CD4-positive, alpha-beta T cell treated with Interleukin-17A for 1 hour (primary cell): Measurements from ENCODE around the gene PPIG.
"Not testable (repeated sequence)": the region's sequence is repeated elsewhere in the genome, so short reads cannot be mapped to it uniquely, and the experiment has no call there.

ENCODE experiments used
- DNase-seq: peaks from one replicate; pipeline ENCODE4 v3.0.0-alpha.2; 2020

Gene PPIG

DNA sequence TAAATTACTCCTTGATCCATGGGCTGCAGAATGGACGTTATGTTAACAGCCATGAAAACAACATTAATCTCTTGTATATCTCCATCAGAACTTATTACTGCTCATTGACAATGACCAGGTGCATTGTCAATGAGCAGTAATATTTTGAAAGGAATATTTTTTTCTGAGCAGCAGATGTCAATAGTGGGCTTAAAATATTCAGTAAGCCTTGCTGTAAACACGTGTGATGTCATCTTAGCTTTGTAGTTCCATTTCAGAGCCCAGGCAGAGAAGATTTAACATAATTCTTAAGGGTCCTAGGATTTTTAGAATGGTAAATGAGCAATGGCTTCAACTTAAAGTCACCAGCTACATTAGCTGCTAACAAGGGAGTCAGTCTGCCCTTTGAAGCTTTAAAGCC, 83.4 kb downstream of the PPIG start:
- DNase-seq: no peak

DNA sequence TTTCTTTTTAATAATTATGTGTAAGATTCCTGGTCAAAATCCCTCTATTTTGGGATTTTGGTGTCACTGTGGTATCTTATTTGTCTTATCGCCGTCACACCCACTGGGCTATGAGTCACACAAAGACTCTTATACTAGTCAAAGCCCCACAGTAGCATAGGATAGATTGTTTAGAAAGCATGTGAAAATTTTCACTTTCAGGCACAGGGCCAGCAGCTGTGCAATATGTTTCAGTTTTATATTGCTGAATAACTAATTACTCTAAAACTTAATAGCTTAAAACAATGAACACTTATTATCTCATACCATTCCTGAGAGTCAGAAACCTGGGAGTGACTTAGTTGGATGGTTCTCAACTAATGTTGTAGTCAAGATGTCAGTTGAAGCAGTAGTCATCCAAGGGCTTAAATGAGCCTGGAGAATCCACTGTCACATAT, 86.1 kb downstream of the PPIG start:
- no peak for DNase-seq

DNA sequence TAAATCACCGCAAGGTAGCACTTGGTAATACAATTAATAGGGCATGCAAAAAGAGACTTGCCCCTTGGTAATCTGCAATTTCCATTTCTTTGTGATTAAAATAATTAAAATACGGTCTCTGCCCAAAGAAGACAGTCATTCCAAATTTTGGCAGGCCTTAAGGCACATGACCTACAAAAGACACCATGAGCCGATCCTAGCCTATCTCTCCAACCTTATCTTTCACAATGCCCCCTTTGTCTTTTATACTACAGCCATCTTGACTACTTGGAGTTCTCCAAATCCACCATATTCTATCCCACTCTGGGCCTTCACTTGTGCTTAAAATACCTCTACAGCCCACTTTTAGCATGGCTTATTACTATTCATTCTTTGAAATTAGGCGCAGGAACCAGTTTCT, 86.8 kb downstream of the PPIG start:
- DNase-seq: no peak

DNA sequence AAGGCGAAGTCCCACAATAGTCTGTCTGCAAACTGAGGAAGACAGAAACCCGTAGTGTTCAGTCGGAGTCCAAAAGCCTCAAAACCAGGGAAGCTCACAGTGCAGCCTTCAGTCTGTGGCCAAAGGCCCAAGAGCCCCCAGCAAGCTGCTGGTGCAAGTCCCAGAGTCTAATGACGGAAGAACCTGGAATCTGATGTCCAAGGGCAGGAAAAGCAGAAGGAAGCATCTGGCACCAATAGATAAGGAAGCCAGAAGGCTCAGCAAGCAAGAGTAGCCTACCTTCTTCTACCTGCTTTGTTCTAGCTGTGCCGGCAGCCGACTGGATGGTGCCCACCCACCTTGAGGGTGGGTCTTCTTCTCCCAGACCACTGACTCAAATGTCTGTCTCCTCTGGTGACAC, 88.3 kb downstream of the PPIG start:
- DNase-seq: no peak

DNA sequence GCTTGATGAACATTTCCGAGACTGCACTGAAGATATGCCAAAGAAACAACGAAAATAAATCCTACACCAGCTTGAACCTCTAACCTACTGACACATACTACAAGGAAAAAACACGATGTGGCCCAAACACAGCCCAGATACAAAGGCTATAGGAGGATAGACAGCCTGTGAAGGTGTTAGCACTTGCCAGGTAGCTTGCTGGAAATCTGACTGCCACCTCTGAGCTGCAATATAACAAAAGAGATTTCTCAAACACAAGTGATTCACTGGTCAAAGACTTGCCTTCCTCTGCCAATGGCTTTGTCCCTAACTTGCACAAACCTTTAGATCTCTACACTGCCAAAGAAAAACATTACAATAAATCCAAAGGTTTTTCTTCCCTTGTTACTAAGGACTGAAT, 89.0 kb downstream of the PPIG start:
- DNase-seq: no peak

DNA sequence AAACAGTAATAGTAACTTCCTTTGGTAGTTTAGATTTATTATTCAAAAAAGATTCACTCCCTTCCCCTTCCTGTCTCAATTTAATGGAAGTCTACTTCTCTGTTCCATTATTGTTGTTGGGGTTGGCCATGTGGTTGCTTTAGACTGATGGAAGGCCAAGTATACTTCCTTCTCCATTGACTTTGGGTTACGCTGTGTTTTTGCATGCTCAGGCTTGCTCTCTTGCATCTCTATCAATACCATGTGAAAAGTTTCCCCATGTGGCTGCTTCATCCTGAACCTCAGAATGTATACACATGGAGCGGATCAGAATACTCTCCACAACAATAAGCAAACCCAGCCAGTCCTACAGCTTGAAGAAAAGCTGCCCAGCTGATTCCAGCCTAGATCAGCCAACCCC, 89.8 kb downstream of the PPIG start:
- DNase-seq: no peak

DNA sequence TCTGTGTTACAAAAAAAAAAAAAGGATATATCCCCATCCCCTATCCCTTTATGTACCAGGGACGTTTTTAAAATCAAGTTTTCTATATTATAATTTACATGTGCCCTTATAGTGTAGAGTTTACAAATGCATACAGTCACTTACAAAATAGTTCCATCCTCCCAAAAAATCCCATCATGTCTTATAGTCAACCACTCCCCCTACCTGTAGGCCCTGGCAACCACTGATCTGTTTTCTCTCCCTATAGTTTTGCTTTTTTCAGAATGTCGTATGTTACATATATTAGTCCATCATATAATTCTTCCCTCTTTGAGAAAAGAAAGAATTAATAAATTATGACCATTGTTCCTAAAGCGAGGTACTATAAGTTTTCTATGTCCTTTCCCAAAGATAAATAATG, 92.2 kb downstream of the PPIG start:
- DNase-seq: no peak

DNA sequence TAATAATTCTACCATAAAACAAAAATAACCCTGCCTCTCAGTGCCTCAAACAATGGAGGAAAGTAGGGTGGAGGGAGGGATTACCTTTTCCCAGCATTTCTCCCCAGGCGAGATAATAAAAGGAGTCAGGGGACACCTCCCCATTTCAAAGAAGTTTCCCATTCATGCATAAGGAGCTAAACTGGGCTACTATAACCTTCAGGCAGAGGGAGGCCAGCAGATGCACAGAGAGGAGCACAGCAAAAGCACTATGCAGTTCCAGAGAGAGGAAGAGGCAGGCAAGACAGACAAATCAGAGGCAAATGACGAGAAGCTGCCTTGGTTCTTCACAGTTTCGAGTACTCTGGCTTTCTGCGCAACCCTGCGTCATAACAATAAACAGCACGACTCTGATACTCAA, 92.7 kb downstream of the PPIG start:
- no peak for DNase-seq

DNA sequence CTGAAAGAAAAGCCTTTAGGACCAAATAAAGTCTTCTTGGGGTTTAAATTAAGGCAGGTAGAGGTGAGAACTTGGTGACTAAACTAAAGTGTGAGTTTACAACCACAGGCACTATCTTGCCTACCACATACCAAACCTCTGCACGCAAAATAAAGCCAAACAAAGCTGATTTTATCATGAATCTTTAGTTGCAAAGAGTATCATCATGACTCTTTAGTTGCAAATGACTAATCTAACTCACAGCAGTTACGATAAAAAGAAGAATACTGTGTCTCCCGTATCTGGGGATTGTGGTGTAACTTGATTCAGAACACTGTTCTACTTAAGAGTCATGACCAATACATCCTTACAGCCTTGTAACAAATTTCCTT, 98.9 kb downstream of the PPIG start:
- peak; percentile 33 for DNase-seq

DNA sequence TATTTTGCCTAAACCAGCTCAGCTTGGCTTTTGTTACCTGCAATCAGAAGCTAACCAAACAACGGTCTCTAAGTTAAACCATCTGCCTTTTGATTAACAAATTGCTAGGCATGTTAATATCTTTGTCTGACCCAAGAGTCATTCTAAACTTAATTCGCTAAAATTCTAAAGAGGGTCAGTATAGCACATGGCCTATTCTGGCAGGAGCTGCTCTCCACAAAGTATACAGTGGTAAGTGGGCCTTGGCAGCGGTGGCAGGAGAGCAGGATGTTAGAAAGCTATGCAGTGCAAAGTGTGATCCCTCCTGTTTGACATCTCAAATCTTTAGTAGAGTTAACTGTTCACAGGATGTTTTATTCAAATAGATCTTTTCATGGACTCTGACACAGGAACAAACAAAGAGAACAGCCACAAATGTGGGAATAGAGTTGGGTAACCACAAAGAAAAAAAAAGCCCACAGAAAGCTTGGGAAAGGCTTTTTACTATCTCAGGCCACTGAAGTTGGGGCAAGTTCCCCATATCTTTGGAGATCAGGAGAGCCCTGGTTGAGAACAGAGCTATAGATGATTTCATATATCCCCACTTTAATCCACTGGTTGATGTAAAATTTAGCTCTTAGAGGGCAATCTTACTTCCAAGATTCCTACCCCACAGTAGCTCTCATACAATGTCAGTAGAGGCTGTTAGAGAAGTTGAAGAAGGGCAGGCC, 99.4 kb downstream of the PPIG start:
- no peak for DNase-seq

DNA sequence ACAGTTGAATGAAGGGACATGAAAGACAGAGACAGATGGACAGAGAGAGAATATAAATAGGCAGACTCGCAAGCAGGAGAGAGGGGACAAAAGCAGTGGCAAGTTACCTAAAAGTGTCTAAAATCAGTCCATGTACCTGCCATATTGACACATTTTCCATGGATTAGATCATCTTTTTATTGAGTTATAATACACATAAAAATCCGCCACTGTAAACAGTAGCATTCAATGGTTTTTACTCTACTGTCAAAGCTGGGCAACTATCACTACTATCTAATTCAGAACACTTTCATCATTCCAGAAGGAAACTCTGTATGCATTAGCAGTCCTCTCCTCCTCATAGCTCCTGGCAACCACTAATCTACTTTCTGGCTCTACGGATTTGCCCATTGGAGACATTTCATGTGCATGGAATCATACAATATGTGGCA, 100.0 kb downstream of the PPIG start:
- no peak for DNase-seq

DNA sequence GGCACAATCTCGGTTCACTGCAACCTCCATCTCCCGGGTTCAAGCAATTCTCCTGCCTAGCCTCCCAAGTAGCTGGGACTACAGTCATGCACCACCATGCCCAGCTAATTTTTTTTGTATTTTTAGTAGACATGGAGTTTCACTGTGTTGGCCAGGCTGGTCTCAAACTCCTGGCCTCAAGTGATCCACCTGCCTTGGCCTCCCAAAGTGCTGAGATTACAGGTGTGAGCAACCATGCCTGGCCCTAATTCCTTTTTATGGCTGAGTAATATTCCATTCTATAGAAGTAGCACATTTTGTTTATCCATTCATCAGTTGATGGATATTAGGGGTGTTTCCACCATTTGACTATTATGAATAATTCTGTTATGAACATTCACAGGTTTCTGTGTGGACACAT, 100.6 kb downstream of the PPIG start:
- DNase-seq: not testable (repeated sequence)

DNA sequence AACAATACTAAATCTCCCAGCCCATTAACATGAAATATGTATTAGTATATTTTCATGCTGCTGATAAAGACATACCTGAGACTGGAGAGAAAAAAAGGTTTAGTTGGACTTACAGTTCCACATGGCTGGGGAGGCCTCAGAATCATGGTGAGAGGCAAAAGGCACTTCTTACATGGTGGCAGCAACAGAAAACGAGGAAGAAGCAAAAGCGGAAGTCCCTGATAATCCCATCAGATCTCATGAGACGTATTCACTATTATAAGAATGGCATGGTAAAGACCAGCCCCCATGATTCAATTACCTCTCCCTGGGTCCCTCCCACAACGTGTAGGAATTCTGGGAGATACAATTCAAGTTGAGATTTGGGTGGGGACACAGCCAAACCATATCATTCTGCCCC, 102.7 kb downstream of the PPIG start:
- not testable (repeated sequence) for DNase-seq

DNA sequence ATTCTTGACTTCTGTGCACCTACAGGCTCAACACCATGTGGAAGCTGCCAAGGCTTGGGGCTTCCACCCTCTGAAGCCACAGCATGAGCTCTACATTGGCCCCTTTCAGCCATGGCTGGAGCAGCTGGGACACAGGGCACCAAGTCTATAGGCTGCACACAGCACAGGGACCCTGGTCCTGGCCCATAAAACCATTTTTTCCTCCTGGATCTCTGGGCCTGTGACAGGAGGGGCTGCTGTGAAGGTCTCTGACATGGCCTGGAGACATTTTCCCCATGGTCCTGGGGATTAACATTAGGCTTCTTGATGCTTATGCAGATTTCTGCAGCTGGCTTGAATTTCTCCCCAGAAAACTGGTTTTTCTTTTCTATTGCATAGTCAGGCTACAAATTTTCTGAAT, 103.8 kb downstream of the PPIG start:
- DNase-seq: not testable (repeated sequence)

DNA sequence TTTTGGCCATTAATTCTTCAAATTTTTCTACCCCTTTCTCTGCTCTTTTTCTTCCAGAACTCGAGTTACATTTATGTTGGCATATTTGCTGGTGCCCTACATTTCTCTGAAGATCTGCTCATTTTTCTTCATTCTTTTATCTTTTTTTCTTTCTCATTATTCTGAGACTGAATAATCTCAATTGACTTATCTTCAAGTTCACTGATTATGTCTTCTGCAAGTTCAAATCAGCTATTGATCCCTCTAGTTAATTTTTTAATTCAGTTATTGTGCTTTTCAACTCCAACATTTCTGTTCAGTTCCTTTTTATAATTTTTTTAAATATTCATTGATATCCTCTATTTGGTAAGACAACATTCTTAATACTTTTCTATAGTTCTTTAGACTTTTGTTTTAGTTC, 106.8 kb downstream of the PPIG start:
- no peak for DNase-seq
